ENCODE results near the gene B3GAT1.

DNA sequence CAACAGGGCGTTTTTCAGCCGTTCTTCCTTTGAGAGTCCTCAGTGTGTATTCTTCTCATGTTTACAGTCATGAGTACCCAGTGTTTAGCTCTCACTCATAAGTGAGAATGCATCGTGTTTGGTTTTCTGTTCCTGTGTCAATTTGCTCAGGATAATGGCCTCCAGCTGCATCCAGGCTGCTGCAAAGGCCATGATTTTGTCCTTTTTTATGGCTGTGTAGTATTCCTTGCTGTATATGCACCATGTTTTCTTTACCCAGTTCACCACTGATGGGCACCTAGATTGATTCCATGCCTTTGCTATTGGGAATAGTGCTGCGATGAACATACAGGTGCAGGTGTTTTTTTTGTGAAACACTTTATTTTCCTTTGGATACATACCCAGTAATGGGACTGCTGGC lies 23.5 kb downstream of the B3GAT1 start:
- TF ChIP-seq, protein P1, sequence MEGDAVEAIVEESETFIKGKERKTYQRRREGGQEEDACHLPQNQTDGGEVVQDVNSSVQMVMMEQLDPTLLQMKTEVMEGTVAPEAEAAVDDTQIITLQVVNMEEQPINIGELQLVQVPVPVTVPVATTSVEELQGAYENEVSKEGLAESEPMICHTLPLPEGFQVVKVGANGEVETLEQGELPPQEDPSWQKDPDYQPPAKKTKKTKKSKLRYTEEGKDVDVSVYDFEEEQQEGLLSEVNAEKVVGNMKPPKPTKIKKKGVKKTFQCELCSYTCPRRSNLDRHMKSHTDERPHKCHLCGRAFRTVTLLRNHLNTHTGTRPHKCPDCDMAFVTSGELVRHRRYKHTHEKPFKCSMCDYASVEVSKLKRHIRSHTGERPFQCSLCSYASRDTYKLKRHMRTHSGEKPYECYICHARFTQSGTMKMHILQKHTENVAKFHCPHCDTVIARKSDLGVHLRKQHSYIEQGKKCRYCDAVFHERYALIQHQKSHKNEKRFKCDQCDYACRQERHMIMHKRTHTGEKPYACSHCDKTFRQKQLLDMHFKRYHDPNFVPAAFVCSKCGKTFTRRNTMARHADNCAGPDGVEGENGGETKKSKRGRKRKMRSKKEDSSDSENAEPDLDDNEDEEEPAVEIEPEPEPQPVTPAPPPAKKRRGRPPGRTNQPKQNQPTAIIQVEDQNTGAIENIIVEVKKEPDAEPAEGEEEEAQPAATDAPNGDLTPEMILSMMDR (IDR thresholded peaks at IDR 0.05; ENCODE audit: low read depth, low read length), result no peak
- no peak for TF ChIP-seq EZH2phosphoT487 (IDR thresholded peaks at IDR 0.05; ENCODE audit: low read depth)

Data from OCI-LY3 (cell line).